KOPT-K1 (cell line): Measurements from ENCODE around the gene CROCC.

Experiments
- H3K27ac ChIP-seq: fragments of 200-600 bp; sonication (generic); 2 replicates; pipeline ENCODE4 v1.5.1; 2016; ENCODE audit warnings: antibody characterized with exemption, mild to moderate bottlenecking, low read depth, low read length; ENCODE audit not compliant: poor library complexity, severe bottlenecking
- H3K36me3 ChIP-seq: fragments of 200-600 bp; sonication (generic); 2 replicates; pipeline ENCODE4 v1.5.1; 2017; ENCODE audit warnings: antibody characterized with exemption, mild to moderate bottlenecking, low read length, moderate library complexity; ENCODE audit not compliant: insufficient read depth
- H3K9me3 ChIP-seq: fragments of 200-600 bp; sonication (generic); 2 replicates; pipeline ENCODE4 v1.5.1; 2017; ENCODE audit warnings: antibody characterized with exemption, low read length, mild to moderate bottlenecking; ENCODE audit not compliant: insufficient read depth, poor library complexity, severe bottlenecking

The CROCC gene

DNA sequence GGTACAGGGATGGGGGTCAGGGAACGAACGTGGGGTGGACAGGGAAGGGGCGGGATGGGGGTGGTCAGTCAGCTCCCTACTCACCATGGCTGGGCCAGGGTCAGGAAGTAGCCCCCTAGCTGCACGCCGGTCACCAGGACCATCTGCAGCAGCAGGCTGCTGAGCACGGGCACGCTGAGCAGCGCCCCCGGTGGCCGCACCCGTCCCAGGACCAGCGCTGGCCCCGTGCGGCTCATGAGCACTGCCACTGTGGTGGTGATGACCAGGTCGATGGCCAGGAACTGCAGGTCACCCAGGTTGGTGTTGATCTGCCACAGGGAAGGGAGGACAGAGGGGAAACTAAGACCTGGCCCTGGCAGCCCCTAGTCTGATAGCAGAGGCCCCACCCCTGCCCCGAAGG lies 65.2 kb downstream of the CROCC start:
- no peak overlapping the region for H3K27ac ChIP-seq
- H3K9me3 ChIP-seq: no peaks in the 10 kb centered on the region
- H3K36me3 ChIP-seq: peaks cover 13% of the 10 kb centered on the region; the same call in 1 of the 2 replicates

DNA sequence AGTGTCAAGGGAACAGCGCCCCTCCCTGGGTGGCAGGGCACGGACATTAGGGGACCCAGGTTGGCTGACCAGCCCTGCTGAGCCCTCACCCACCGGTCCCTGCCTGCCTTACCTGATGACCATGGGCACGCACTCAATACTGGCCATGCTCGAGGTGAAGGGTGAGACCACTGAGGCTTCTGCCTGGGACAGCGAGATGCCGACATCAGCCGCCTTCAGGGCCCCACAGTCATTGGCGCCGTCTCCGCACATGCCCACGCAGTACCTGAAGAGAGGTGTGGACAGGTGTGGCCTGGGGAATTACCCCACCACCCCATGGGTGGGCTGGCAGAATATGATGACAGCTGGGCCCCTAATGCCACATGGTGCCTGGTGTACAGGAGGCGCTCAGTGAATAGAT lies 66.5 kb downstream of the CROCC start:
- H3K27ac ChIP-seq: no peak overlapping the region
- peaks cover 13% of the 10 kb centered on the region; the same call in 1 of the 2 replicates for H3K36me3 ChIP-seq
- H3K9me3 ChIP-seq: no peaks in the 10 kb centered on the region

DNA sequence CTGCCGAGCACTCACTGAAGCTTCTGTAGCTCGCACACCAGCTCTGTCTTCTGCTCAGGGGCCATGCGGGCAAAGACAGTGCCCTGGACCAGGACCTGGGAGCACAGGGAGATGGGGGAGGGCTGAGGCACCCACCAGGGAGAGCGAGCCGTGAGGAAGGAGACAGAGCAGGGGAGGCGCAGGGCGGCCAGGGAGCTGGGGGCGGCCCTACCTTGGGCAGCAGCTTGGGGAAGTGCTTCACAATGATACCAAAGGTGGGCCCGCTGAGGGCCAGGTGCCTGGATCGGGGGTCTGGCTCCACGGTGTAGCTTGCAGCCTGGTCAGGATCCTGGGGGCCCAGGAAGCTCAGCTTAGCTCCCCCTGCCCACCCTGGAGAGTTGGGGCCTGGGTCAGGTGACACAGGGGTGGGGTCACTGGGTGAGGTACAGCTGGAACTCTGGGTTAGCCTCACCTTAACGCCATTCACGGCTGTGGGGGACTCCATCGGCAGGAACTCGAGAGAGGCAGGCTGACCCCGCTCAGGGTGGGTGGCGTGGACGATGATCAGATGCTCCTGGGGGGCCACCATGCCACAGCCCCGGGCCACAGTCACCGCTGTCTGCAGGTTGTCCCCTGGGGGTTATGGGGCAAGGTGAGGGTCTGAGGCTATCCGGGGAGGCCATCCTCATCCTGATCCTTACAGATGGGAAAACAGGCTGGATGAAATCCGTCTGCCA lies 68.1 kb downstream of the CROCC start:
- peaks cover 13% of the 10 kb centered on the region; the same call in 1 of the 2 replicates for H3K36me3 ChIP-seq
- no peak overlapping the region for H3K27ac ChIP-seq
- no peaks in the 10 kb centered on the region for H3K9me3 ChIP-seq

DNA sequence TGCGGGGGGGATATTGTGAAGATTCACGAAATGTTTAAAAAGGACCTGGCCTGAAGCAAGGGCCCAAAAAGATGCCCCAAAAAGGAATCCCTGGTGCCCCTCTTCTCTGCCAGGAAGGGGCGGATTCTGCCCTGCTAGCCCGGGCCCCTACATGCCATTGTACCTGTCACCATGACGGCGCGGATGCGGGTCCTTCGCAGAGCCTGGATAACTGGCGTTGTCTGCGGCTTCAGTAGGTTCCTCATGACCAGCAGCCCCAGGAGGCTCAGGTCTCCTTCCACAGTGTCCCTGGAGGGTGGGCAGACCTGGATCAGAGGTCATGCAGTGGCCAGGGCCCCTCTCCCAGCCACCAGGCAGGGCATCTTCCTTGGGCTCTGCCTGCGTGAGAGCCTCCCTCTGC lies 69.8 kb downstream of the CROCC start:
- Histone ChIP-seq H3K9me3 (no peaks in the 10 kb centered on the region), H3K27ac (no peak overlapping the region), H3K36me3 (peaks cover 15% of the 10 kb centered on the region; the same call in 1 of the 2 replicates)

GRCh38 chr1:16992102-16992501 lies 70.4 kb downstream of the CROCC start:
- Histone ChIP-seq H3K27ac (no peak overlapping the region), H3K9me3 (no peaks in the 10 kb centered on the region), H3K36me3 (peaks cover 15% of the 10 kb centered on the region; the same call in 1 of the 2 replicates)

DNA sequence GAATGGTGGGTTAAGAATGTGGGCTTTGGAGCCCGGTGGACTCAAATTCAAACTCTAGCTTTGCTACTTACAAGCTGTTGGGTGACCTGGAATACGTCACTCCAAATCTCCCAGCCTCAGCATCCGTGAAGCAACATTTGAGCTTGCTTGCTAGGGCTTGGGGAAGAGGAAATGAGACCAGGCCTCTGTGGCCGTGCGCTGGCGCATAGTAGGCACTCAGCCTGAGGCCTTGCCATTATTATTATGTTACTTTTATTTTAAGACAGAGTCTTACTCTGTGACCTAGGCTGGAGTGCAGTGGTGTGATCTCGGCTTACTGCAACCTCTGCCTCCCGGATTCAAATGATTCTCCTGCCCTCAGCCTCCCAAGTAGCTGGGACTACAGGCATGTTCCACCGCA lies 70.9 kb downstream of the CROCC start:
- no peak overlapping the region for H3K27ac ChIP-seq
- H3K9me3 ChIP-seq: no peaks in the 10 kb centered on the region
- peaks cover 15% of the 10 kb centered on the region; the same call in 1 of the 2 replicates for H3K36me3 ChIP-seq

- Histone ChIP-seq H3K27ac (no peak overlapping the region), H3K9me3 (no peaks in the 10 kb centered on the region), H3K36me3 (peaks cover 10% of the 10 kb centered on the region; the same call in 1 of the 2 replicates)
Observed at GRCh38 chr1:16993521-16994038, 71.8 kb downstream of the CROCC start.

DNA sequence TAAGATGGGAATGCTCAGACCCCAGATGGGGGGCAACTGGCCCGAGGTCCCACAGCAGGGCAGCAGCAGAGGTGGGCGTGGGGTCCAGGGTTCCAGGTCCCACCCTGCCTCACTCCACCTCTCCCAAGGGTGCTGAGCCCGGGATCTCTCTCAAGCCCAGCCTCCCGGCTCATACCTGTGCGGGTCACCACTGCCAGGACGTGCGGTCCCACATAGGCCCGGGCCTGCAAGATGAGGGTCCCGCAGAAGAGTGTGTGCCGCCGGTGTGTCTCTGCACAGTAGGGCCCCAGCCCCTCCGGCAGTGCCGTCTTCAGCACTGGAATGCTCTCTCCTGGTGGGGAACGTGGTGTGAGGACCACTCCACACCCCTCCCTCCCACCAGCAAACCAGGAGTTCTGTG lies 75.1 kb downstream of the CROCC start:
- no peaks in the 10 kb centered on the region for H3K9me3 ChIP-seq
- H3K27ac ChIP-seq: no peak overlapping the region
- peaks cover 17% of the 10 kb centered on the region; the same call in 1 of the 2 replicates for H3K36me3 ChIP-seq

DNA sequence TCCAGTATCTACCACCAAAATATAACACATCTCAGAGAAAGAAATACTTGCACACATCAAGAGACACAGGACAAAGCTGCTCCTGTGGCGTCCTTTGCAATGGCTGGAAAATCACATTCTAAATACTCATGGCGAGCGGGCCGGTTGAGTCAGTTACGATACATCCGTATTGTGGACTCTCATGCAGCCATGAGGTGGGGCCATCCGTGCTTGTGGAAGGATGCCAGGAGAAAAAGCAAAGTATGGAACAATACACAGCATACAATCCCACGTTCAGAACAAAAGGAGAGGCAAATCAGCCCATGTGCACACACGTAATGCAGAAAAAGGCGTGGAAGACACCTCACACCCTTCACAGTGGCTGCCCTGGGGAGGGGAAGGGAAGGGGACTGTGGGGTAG lies 76.9 kb downstream of the CROCC start:
- Histone ChIP-seq H3K9me3 (no peaks in the 10 kb centered on the region), H3K27ac (no peak overlapping the region), H3K36me3 (peaks cover 29% of the 10 kb centered on the region; the same call in 1 of the 2 replicates)

- H3K27ac ChIP-seq: no peak overlapping the region
- H3K36me3 ChIP-seq: peaks cover 37% of the 10 kb centered on the region; the same call in 1 of the 2 replicates
- H3K9me3 ChIP-seq: no peaks in the 10 kb centered on the region
Observed at GRCh38 chr1:16999863-17000262, 78.1 kb downstream of the CROCC start.

- Histone ChIP-seq H3K9me3 (no peaks in the 10 kb centered on the region), H3K36me3 (peaks cover 29% of the 10 kb centered on the region; the same call in 1 of the 2 replicates), H3K27ac (no peak overlapping the region)
Observed at GRCh38 chr1:17001760-17002523, 80.2 kb downstream of the CROCC start.

DNA sequence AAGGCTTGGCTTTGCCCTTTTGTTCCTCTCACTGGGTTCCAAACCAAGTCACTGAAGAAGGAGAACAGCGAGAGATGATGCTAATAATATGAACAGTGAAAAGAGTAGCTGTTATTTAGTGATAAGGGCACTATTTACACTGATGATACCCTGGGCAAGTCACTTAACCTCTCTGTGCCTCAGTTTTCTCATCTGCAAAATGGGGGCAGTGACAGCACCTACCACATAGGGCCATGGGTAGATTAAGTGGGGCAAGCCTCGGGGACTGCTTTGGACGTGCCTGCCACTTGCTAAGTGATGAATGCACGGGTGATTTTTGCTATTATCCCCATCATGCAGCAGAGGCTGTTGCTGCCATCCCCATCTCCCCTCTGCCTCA lies 80.8 kb downstream of the CROCC start:
- H3K27ac ChIP-seq: no peak overlapping the region
- no peaks in the 10 kb centered on the region for H3K9me3 ChIP-seq
- peaks cover 29% of the 10 kb centered on the region; the same call in 1 of the 2 replicates for H3K36me3 ChIP-seq

- peaks cover 23% of the 10 kb centered on the region; the same call in 1 of the 2 replicates for H3K36me3 ChIP-seq
- no peaks in the 10 kb centered on the region for H3K9me3 ChIP-seq
- no peak overlapping the region for H3K27ac ChIP-seq
Observed at GRCh38 chr1:17004466-17005364, 83.0 kb downstream of the CROCC start.

GRCh38 chr1:17005365-17005740 lies 83.6 kb downstream of the CROCC start:
- Histone ChIP-seq H3K27ac (no peak overlapping the region), H3K9me3 (no peaks in the 10 kb centered on the region), H3K36me3 (peaks cover 23% of the 10 kb centered on the region; the same call in 1 of the 2 replicates)
